Neural progenitor cell (in vitro differentiated cells): ENCODE results near the gene MAT2A. TPM values are rescaled to one million over a fixed set of nuclear protein-coding genes. Genes with fewer than 3 reads are reported as not detected.

Experiments used
- DNase-seq: peaks from one replicate; pipeline ENCODE4 v3.0.0-alpha.2; 2016; ENCODE audit warnings: low spot score
- H2AFZ ChIP-seq: fragments of 200-600 bp; sonication (generic); replicated peaks from 2 replicates; pipeline ENCODE4 v1.6.1; 2016; ENCODE audit warnings: antibody characterized with exemption
- H3F3A ChIP-seq: fragments of 200-600 bp; sonication (generic); 2 replicates; pipeline ENCODE4 v1.6.1; 2016; ENCODE audit warnings: antibody characterized with exemption, low read depth
- H3K27ac ChIP-seq: fragments of 200-600 bp; sonication (generic); 2 replicates; pipeline ENCODE4 v1.5.1; 2016; ENCODE audit warnings: mild to moderate bottlenecking
- H3K27me3 ChIP-seq: fragments of 200-600 bp; sonication (generic); 2 replicates; pipeline ENCODE4 v1.6.1; 2016; ENCODE audit warnings: mild to moderate bottlenecking, moderate library complexity
- H3K36me3 ChIP-seq: fragments of 200-600 bp; sonication (generic); 2 replicates; pipeline ENCODE4 v1.5.1; 2016
- H3K4me1 ChIP-seq: fragments of 200-600 bp; sonication (generic); 2 replicates; pipeline ENCODE4 v1.6.1; 2016; ENCODE audit warnings: mixed run types
- H3K4me2 ChIP-seq: fragments of 200-600 bp; sonication (generic); 2 replicates; pipeline ENCODE4 v1.6.1; 2016
- H3K4me3 ChIP-seq: fragments of 200-600 bp; sonication (generic); 2 replicates; pipeline ENCODE4 v1.5.1; 2016
- H3K79me2 ChIP-seq: fragments of 200-600 bp; sonication (generic); 2 replicates; pipeline ENCODE4 v1.6.1; 2016; ENCODE audit warnings: low read depth
- H3K9ac ChIP-seq: fragments of 200-600 bp; sonication (generic); 2 replicates; pipeline ENCODE4 v1.6.1; 2016
- H3K9me3 ChIP-seq: fragments of 200-600 bp; sonication (generic); 2 replicates; pipeline ENCODE4 v1.5.1; 2016; ENCODE audit warnings: low read depth
- H4K20me1 ChIP-seq: fragments of 200-600 bp; sonication (generic); 2 replicates; pipeline ENCODE4 v1.6.1; 2016; ENCODE audit warnings: low read depth
- H3K27ac Mint-ChIP-seq: 3 replicates; pipeline ENCODE4 v1.8.0; 2021; ENCODE audit warnings: mixed read lengths
- H3K27me3 Mint-ChIP-seq: 2 replicates; pipeline ENCODE4 v1.8.0; 2022; ENCODE audit warnings: low read depth, mild to moderate bottlenecking, inconsistent platforms, moderate library complexity, mixed read lengths; ENCODE audit not compliant: insufficient read depth
- H3K36me3 Mint-ChIP-seq: 3 replicates; pipeline ENCODE4 v1.8.0; 2021; ENCODE audit warnings: mixed read lengths
- H3K4me1 Mint-ChIP-seq: 3 replicates; pipeline ENCODE4 v1.8.0; 2021; ENCODE audit warnings: mixed read lengths
- H3K4me3 Mint-ChIP-seq: 3 replicates; pipeline ENCODE4 v1.8.0; 2021; ENCODE audit warnings: mild to moderate bottlenecking, moderate library complexity, mixed read lengths
- H3K9me3 Mint-ChIP-seq: 3 replicates; pipeline ENCODE4 v1.8.0; 2020; ENCODE audit warnings: mixed read lengths
- EZH2 ChIP-seq: fragments of 200-600 bp; sonication (generic); IDR thresholded peaks from 2 replicates; pipeline ENCODE4 v1.6.1; 2017; ENCODE audit warnings: antibody characterized with exemption, mild to moderate bottlenecking, moderate library complexity
- EZH2phosphoT487 ChIP-seq: fragments of 200-600 bp; sonication (generic); IDR thresholded peaks from 2 replicates; pipeline ENCODE4 v1.6.1; 2017; ENCODE audit warnings: antibody characterized with exemption
- total RNA-seq: library from RNA; depleted of rRNA; stranded (reverse); fragments of >200 nt; gene quantifications from 2 replicates; pipeline ENCODE4 v1.2.3, GENCODE V29; 2015; ENCODE audit warnings: low replicate concordance
- TF ChIP-seq, protein P1 (sequence below): fragments of 200-600 bp; sonication (generic); IDR thresholded peaks from 2 replicates; pipeline ENCODE4 v1.5.1; 2017; ENCODE audit warnings: antibody characterized with exemption, mild to moderate bottlenecking

MAT2A gene
- total RNA-seq, 1 donor from 2014 or later = 221 TPM

DNA sequence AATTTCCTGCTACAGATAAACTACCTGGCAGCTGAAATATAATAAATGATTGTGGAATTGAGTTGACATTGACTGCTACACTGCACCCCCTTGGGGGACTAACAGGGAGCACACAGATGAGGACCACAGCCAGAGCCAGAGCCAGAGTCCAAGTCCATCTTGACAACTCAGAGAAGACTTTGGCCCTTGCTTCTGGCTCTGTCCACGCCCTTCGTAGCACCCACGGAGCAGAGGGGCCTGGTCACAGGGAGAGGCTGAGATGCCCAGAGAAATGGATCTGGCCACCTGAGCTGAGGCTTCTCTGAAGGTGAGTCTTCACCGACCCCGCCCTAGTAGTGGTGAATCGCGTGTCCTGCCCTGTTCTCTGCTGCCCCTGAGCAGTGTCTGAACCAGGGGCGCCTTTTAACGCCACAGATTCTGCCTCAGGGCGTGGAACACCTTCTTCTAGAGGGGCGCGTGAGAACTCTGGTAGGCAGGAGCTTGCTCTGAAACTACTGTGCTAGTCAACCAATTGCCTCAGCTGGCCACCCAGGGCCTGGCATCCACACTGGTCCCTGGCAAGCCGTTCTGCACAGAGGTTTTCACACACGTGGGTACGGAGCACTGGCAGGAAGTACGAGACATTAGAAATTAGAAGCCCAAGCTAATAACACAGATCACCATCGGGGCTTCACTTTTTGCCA lies 35.7 kb upstream of the MAT2A start:
- Histone ChIP-seq H3K27me3 (no peaks in the 10 kb centered on the region), H4K20me1 (no peaks in the 10 kb centered on the region), H3K4me1 (no peaks in the 10 kb centered on the region), H2AFZ (no peak overlapping the region), H3K4me3 (no peak overlapping the region), H3K9ac (no peak overlapping the region), H3K36me3 (no peaks in the 10 kb centered on the region), H3K27ac (no peak overlapping the region), H3F3A (no peaks in the 10 kb centered on the region), H3K79me2 (no peaks in the 10 kb centered on the region), H3K4me2 (no peak overlapping the region), H3K9me3 (no peaks in the 10 kb centered on the region)
- peaks cover 3% of the 10 kb centered on the region for H3K9me3 Mint-ChIP-seq
- no peak overlapping the region for H3K4me3 Mint-ChIP-seq
- H3K27ac Mint-ChIP-seq = no peak overlapping the region
- DNase-seq = no peak
- no peaks in the 10 kb centered on the region for H3K36me3 Mint-ChIP-seq
- peaks cover 8% of the 10 kb centered on the region for H3K27me3 Mint-ChIP-seq
- peaks cover 2% of the 10 kb centered on the region for H3K4me1 Mint-ChIP-seq
- TF ChIP-seq EZH2phosphoT487 = no peak
- TF ChIP-seq EZH2 = no peak
- TF ChIP-seq, protein P1, sequence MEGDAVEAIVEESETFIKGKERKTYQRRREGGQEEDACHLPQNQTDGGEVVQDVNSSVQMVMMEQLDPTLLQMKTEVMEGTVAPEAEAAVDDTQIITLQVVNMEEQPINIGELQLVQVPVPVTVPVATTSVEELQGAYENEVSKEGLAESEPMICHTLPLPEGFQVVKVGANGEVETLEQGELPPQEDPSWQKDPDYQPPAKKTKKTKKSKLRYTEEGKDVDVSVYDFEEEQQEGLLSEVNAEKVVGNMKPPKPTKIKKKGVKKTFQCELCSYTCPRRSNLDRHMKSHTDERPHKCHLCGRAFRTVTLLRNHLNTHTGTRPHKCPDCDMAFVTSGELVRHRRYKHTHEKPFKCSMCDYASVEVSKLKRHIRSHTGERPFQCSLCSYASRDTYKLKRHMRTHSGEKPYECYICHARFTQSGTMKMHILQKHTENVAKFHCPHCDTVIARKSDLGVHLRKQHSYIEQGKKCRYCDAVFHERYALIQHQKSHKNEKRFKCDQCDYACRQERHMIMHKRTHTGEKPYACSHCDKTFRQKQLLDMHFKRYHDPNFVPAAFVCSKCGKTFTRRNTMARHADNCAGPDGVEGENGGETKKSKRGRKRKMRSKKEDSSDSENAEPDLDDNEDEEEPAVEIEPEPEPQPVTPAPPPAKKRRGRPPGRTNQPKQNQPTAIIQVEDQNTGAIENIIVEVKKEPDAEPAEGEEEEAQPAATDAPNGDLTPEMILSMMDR = no peak

DNA sequence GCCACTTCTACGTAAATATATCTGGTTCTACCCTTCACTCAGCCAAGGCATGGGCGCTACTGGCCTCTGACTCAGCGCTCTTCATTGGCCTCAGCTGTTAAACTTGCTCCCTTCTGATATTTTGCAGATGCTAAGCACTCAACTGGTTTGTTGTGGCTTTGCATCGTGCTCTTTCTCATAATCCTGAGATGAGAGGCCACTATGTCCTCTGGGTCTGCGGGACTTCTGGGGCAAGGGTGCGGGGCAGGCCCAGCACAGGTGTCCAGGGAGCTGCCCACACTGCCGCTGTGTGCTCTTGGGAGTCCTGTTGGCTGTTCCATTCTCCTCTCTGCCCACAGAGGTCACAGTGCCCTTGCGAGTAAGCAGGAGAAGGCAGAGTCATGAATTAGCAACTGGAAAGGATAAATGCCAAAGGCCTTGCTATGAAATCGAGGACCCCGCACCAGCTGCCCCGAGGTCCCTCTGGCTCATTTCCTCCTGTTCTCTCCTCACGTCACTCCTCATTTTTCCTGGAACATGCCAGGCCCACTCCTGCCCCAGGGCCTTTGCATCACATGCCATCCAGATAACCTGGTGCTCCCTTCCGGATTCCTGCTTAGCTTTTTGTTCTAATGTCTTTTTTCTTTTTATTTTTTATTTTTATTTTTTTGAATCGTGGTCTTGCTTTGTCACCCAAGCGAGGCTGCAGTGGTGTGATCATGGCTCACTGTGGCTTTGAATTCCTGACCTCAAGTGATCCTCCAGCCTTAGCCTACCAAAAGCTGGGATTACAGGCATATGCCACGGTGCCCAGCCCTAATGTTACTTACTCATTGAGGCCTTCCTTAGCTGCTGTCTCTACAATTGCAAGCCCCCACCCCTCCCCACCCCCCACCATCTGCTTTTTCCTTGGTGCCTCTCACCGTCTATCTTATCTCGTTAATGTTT lies 34.9 kb upstream of the MAT2A start:
- Mint-ChIP-seq H3K9me3 (peaks cover 3% of the 10 kb centered on the region), H3K36me3 (no peaks in the 10 kb centered on the region), H3K4me1 (peaks cover 2% of the 10 kb centered on the region), H3K4me3 (no peak overlapping the region), H3K27ac (no peak overlapping the region), H3K27me3 (peaks cover 8% of the 10 kb centered on the region)
- DNase-seq = no peak
- no peak overlapping the region for H2AFZ ChIP-seq
- H3K4me2 ChIP-seq = no peak overlapping the region
- no peak overlapping the region for H3K4me3 ChIP-seq
- H3K9ac ChIP-seq = no peak overlapping the region
- no peaks in the 10 kb centered on the region for H3K36me3 ChIP-seq
- no peaks in the 10 kb centered on the region for H3F3A ChIP-seq
- H3K27me3 ChIP-seq = no peaks in the 10 kb centered on the region
- H4K20me1 ChIP-seq = no peaks in the 10 kb centered on the region
- TF ChIP-seq EZH2phosphoT487 = no peak
- TF ChIP-seq EZH2 = no peak
- TF ChIP-seq, protein P1 = no peak
- no peaks in the 10 kb centered on the region for H3K9me3 ChIP-seq
- no peaks in the 10 kb centered on the region for H3K79me2 ChIP-seq
- no peaks in the 10 kb centered on the region for H3K4me1 ChIP-seq
- H3K27ac ChIP-seq = no peak overlapping the region

DNA sequence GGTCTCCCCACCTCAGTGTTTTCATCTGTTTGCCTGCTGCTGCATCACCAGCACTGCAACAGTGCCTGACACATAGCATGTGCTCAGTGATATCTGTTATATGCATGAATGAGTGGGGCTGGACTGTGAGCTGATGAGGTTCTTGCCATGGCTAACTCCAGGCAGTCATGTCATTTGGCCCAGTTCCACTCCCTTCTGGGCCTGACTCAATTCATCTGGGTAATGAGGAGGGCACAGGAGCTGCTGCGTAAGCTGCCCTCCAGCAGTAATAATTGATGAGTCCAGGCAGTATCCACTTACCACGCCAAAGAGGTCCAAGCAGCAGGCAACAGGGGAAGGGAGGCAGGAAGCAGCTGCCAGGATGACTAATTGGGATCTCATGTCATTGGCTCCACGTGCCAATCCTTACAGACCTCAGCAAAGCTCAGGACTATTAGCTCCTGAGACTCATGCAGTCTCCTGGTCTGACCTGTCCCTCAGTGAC lies 34.1 kb upstream of the MAT2A start:
- no peaks in the 10 kb centered on the region for H3K79me2 ChIP-seq
- no peak overlapping the region for H3K27ac ChIP-seq
- TF ChIP-seq, protein P1 = no peak
- no peak for TF ChIP-seq EZH2
- TF ChIP-seq EZH2phosphoT487 = no peak
- H3K36me3 Mint-ChIP-seq = no peaks in the 10 kb centered on the region
- no peaks in the 10 kb centered on the region for H3K36me3 ChIP-seq
- H4K20me1 ChIP-seq = no peaks in the 10 kb centered on the region
- DNase-seq = no peak
- H3F3A ChIP-seq = no peaks in the 10 kb centered on the region
- peaks cover 6% of the 10 kb centered on the region for H3K9me3 Mint-ChIP-seq
- H3K27me3 Mint-ChIP-seq = peaks cover 12% of the 10 kb centered on the region
- H3K4me1 Mint-ChIP-seq = peaks cover 2% of the 10 kb centered on the region
- H3K4me3 ChIP-seq = no peak overlapping the region
- no peak overlapping the region for H2AFZ ChIP-seq
- H3K4me1 ChIP-seq = no peaks in the 10 kb centered on the region
- H3K27ac Mint-ChIP-seq = no peak overlapping the region
- H3K27me3 ChIP-seq = no peaks in the 10 kb centered on the region
- no peak overlapping the region for H3K4me3 Mint-ChIP-seq
- no peaks in the 10 kb centered on the region for H3K9me3 ChIP-seq
- H3K4me2 ChIP-seq = no peak overlapping the region
- no peak overlapping the region for H3K9ac ChIP-seq
